ENCODE results near the gene PCDH12.

Gene PCDH12

DNA sequence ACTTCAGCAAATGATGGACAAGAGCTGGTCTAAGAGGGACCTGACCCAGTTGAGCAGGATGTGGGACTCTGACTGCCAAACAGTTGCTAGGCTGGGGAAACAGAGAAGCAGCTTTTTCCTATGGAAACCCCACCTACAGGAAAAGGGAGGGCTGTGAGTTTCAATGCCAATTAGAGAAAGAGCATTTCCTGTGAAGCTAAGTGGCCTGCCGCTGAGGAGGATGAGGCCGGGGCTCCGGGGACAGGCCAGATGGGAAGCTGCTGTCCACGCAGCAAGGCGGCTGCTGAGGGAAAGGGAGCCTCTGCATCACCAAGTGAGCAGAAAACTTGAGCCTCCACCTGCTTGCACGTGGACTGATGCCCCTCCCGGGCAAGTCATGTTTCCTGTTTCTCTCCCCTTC lies at the start of gene PCDH12:
Gene PCDH12 (minus strand): TSS at position 90 of the 400 bp plus-strand sequence. CDS start 351 bp downstream, outside the sequence.
- DNase-seq, result no peak

DNA sequence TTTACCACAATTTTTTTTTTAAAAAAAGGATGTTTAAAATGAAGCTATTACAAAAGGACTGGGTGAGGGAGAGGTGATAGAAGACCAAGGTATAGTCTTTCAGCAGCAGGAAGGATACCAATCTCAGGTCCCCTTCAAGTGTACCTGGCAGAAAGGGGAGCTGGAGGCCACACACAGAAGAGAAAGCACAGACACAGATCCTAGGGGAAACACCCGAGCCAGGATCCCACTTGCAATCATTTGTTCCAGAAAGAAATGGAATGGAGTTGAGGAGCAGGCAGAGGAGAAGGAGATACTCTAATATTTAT lies 49.2 kb upstream of the PCDH12 start:
- DNase-seq, result no peak

DNA sequence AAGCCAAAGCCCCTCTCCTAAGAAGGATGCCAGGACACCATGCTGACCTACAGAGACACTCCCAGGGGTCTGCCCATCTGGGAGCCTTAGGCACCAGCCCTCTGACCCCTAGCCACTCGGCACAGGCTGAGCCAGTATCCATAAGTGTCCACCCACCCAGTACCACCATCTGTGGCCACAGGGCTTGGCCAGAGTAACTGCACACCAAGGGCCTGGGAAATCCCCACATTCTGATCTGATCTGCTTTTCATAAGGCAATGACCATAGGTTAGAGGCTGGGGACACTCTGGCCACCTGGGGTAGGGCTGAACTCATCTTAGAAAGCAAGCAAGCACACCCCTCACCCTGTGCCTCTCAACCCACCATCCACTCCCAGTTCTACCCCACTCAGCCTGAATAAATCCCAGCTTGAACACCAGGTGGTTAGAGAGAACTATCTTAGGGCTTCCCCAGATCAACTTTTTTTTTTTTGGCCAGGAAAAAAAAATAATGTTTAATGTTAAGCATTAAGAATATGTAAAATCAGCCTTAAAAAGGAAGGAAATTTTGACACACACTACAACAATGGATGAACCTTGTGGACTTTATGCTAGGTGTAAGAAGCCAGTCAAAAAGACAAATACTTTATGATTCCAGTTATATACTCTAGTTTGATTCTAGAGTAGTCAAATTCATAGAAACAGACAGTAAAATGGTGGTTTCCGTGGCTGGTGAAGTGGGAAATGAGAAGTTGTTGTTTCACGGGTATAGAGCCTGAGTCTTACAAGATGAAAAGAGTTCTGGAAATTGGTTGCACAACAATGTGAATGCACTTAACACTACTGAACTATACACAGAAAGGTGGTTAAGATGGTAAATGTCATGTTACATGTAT lies 48.6 kb upstream of the PCDH12 start:
- no peak for DNase-seq

DNA sequence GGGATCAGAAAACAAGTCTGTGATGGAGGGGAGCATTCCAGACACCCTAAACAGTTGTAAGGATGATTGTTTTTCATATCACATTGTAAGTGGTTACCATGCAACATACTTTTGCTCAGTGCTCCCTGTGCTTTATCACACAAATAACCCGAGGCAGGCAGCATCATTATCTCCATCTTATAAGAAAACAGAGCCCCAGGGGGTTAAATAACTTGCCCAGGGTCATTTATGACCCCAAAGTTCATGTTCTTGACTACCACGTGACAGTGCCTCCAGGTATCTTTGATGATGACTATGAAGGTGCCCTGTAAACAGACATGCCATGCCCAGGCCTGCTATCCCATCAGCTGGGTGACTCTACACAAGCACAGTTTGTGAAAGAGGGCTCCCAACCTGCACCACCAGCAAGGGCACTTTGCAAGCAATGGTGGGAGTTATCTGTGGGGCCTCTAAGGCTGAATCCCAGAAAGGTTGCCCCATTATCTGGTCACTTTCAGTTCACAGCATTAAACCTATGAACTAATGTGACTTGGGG lies 45.3 kb upstream of the PCDH12 start:
- no peak for DNase-seq

DNA sequence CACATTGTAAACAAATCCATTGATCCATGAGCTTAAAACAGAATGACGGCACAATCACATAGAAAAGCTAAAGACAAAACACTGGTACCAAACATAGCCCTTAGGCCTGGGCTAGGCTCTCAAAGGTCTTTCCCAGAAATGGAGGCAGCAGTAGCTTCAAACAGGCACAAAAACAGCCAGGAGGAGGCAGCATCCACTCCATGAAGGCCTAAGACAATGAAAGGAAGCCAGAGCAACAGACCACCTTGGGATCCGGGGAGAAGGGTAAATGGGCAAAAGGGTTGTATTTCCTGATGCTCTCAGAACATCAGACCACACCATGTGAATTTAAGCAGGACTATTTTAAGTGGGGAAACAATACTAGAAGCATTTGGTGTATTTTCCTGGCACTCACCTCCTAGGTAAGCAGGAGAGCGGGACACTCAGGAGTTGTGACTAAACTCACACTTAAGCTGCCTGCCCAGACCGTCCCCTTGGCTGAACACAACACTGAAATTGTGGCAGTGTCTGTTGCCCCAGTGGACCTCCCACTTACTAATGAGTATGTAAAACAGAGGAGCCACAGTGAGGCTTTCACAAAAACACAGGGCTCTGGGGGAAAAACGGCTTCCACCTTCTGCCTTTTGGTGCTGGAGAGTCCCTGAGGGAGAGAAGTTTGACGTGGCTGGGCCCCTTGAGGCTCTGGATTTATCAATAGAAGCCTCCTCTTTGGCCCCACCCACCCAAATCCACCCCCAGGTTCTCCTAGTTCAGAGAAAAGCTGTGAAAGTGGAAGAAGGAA lies 42.9 kb upstream of the PCDH12 start:
- DNase-seq, result no peak

DNA sequence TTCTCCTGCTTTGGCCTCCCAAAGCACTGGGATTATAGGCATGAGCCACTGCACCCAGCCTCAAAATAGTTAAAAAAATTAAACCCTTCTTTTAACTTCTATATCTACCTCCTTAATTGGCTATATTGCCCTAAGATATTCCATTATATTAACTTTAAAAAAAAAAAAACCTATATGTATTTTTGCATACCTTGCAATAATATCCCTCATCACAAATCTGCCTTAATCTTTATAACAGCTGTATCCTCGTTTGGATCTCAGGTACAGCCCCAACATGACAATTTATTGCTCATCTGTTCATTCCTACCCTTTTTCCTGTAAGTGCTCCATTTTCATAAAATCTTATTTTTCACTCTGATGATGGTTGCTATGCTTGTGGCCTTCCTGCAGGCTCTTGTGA lies 42.2 kb upstream of the PCDH12 start:
- DNase-seq, result no peak

DNA sequence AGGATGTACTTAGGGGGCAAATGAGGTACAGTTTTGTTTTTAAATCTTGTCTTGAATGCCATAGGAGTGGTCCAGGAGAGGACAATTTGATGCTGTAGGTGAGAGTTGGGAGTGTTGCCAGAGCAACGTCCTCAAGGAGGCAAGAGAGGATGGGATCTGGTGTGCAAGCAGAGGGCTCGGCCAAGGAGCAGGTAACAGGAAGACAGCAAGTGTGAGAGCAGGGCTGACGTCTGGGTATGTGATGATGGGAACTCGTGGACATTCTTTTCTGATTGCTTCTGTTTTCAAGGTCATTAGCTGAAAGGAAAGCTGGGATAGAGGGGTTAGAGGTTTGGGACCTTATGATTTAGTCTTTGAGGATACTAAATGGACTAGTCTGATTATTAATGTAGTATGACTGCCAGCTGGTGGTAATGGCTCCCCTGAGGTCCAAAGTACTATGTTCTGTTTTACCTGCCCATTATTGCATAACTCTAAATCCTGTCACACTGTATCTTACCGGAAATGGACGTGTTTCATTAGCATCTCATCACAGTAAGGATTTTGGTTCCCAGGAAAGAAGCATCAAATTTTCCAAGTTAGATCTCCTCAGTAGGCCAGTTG lies 39.5 kb upstream of the PCDH12 start:
- no peak for DNase-seq

DNA sequence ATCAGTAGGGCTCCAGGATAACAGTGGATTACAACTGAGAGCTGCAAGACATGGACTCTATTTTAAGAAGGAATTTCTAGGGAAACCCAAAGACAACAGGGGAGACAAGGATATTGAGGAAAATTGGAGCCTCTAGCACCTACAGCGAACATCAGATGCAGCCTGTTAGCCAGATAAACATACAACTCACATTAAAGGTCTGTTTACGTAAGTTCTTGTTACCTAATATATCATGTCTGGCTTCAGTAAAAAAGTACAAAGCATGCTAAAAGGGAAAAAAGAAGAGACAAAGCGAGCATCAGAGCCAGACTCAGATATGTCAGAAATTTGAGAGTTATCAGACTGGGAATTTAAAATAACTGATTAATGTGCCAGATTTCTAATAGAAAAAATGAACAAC lies 37.7 kb upstream of the PCDH12 start:
- DNase-seq, result no peak

DNA sequence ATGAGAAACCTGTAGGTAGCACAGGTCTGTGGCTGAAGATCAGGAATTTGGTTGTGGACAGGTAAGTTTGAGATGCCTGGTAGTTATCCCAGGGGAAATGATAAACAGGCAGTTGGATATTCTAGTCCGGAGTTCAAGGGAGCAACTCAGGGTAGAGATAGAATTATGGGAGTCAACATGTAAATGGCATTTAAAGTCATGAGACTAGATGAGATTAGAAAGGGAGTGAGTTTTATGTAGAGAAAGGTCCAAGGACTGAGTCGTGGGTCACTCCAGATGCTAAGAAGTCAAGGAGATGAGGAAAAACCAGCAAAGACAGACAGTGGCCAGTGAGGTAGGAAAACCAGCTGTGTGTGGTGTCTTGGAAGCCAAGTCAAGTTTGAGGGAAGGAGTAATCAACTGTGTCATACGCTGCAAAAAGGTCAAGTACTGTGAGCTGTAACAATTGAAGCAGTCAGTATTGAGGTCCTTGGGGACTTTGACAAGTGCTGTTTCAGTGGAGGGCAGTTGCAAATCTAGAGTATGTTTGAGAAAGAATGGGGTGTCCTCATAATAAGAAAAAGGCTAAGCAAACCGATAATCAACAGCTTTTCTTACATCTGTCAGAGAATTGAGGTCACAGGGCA lies 36.6 kb upstream of the PCDH12 start:
- no peak for DNase-seq

DNA sequence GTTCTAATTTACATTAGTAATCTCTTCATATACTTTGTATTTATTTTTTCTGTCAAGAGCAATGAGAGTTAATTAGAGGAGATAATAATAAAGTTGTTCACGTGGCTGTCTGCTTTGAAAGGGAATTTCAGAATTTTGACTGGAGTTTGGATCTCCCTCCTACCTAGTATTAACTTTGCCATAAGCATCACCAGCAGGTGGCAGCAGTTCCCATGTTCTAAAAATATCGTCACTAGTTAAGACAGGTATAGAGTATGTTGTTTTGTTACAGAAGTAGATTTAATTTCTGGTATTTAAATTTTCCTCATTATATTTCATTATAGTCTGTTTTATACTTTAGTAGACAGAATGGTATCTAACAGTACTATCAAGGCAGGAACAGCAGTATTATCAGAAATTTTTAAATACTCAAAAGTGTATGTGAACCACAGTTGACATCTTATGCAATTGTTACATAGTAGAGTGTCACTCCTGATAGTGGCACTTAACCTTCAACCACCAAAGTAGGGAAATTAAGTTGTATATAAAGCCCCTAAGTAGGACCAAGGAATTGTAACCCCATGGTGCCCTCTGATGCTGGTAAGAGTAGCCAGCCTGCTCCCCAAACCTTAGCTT lies 34.5 kb upstream of the PCDH12 start:
- peak; percentile 56 for DNase-seq

DNA sequence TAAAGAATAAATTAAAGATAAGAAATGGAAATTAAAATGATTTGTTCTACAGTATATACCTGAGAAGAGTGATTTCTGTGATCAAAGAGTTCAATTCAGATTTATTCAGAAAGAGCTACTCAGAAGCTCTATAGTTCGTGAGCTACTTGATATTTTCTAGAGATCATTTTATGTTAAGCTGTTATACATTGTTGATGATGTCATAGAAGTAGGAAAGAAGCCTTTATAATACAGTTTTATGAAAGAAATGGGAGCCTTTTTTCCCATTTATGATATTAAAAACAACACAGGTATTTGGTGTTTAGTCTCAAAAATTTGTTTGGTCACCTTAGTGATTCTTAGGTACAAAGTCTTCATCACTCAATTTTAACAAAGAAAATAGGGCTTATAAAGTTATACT lies 31.7 kb upstream of the PCDH12 start:
- DNase-seq, result no peak

DNA sequence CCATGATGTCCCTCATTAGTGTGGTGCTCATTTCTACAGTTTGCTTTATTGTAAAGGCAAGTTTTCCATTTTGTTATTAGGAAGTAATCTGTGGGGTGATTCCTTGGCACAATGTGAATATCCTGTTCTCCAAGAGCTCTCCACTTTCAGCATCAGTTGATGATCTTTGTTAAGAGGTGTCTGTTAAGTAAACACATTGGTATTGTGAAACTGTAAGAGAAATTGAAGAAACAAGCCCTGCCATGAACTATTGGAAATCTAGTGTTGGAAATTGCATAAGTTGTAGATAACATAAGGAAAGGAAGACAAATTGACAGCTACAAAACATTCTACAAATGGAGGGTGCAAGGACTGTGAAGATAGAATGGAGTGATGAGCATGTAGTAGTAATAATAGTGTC lies 28.1 kb upstream of the PCDH12 start:
- no peak for DNase-seq

DNA sequence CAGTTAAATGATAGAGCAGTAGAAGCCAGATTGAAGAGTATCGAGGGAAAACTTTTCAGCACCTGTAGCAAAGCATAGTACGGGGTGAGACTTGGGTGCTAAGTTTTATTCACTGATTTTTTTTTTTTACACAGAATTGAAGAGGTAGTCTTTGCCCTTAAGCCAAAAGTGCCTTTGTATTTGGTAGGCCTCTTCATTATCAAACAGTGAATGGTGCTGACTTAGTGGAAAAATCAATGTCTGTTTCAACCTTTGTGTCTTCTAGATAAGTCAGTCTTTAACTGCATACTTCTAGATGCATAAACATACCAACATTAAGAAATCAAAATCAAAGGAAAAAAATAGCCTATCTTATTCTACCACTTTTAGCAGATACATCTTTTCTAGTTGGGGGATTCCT lies 24.6 kb upstream of the PCDH12 start:
- no peak for DNase-seq

DNA sequence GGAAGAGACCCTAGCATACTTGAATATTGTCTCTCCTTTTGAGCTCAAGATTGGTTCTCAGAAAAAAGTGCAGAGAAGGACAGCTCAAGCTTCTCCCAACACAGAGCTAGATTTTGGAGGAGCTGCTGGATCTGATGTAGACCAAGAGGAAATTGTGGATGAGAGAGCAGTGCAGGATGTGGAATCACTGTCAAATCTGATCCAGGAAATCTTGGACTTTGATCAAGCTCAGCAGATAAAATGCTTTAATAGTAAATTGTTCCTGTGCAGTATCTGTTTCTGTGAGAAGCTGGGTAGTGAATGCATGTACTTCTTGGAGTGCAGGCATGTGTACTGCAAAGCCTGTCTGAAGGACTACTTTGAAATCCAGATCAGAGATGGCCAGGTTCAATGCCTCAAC lies 20.4 kb upstream of the PCDH12 start:
- DNase-seq, result no peak

DNA sequence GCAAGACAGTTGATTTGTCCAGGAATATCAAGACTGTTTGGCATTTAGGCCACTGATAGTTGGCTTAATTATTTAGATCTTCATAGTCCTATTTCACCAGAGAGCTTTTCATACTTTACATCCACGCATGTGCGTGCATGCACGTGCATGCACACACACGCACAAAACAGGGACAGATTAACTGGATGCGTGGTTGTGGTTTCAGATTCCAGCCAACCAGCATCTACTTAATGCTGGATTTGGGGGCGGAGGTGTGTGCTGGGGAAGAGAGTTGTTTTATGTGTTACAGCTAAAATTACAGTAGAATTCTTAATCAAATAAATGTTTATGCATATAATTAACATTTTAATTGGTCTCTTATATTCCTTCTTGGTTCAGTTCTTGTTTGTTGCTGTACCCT lies 18.2 kb upstream of the PCDH12 start:
- no peak for DNase-seq

DNA sequence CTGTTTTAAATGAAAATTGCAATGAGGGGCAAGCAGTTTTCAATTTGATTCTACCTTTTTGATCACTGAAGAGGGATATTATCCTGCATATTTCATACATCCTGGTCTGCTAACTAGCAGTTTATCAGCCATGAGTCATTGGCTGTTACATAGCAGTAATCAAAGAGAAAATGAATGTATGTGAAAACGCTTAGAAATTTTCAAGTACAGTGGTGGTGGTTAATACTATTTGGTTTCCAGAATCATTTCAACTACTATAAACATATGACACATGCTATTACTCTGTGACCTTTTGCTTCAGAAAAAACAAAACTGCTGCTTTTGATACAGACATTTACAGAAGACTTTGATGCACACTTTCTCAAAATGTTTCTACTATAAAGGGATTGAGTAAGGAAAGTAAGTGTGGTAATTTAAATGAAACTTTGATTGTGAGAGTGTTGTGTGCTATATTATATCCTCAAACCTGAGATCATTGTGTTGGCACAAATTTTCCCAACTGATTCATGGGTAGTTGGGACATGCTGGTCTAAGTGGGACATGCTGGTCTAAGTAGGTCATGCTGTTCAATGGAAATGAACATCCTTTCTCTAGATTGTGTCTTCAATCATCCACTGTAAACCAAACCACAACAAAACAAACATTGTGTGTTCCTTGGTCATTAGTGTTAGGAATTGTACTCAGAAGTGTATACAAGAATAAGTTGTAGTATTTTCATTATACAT lies 16.0 kb upstream of the PCDH12 start:
- DNase-seq, result peak; percentile 56

DNA sequence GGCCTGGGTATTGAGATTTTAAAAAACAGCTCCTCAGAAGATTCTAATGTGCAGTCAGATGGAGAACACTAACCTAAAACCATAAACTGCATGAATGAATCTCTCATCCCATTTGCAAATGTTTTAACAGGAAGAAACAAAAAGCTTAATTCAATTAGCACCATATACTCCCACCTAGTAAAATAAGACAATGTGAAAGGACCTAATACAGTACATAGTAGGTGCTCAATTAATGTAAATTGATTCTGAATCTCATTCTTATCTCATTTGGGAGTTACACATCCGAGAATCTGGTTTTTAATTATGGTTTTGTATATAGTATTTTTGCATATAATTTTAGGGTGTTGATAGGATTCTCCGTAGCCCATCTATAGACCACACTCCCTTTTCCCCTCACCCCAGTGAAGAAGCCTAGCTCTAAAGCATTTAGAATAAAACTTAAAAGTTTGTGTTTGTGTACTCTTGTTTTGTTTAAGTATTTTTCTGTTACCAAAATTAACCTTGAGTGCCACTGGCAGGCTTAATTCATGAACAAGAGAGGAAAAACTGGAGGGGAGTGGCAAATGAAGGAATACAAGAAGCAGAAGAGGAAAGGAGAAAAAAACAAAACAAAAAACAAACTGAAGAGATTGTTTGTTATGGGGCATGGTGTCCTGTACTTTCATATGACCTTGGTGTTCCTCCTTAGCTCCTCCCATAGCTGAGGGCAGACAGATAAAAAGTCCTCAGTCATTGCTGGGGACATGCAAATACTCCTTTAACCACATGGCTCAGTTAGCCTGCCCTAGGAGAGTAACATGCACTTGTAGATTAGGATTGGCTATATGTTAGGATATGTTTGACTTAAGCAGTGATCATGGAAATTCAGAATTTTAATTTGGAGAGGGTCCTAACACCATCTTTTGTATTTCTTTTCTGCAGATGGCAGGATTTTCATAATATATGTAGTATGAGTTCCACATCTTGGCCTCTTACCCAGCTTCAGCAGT lies 12.1 kb upstream of the PCDH12 start:
- DNase-seq, result no peak

DNA sequence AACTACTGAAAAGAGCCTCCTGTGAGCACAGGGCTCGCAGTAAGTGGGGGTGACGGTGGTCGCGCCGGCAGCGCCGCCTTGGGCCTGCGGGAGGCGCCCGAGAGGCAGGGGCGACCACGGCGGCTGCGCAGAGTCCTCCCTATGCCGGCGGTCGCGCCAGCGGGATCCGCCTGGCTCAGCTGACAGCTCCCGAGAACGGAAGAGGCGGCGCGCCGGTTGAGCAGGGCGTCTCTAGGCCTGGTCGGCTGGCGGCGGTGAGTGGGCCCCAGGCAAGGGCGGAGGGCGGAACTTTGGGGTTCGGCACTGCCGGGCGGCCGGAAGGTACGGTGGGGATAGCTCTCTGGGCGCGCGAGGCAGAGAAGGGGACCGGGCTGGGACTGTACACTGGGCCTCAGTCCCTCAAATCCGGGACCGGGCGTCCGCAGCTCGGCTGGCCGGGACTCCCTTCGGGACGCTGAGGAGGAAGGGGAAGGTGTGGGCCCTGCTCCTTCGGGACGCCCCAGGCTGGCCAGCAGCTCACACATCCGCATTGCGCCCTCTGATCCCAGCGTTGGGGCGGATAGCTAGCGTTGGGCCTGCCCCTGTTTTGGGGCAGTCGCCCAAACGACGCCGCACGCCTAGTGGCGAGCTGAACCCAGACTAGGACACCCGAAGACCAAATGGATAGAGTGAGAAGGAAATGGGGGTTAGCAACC lies 11.1 kb upstream of the PCDH12 start, which contains the start of gene RNF14:
Gene RNF14 (plus strand): TSS at position 192 of the 695 bp plus-strand sequence. CDS start 4,484 bp downstream, outside the sequence.
- DNase-seq, result peak; percentile 93

DNA sequence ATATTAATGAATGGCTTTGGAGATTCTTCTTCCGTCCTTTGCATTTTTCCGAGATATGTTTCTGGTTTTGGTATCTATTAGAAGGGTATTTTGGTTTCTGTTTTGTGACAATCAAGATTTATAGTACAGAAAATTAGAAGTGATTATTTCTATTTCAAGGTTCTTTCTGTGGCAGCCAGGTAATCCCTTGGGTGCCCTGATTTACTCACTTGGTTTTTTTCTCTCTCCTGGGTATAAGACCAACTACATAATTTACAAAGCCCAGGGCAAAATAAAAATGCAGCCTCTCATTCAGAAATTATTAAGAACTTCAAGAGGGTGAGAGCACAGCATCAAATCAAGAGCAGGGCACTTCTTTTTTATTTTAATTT lies 8.9 kb upstream of the PCDH12 start:
- no peak for DNase-seq
